Omental fat pad (tissue), 4 donors: ENCODE measurements around the gene TMEM181. TPM values are rescaled to one million over a fixed set of nuclear protein-coding genes. Genes with fewer than 3 reads are reported as not detected.
"Not testable (repeated sequence)": the region's sequence is repeated elsewhere in the genome, so short reads cannot be mapped to it uniquely, and the experiment has no call there.

Experiments
- ATAC-seq: fragments of 150-250 bp; one replicate; pipeline ENCODE4 v1.9.1; 2016; ENCODE audit warnings: mild to moderate bottlenecking, moderate library complexity; ENCODE audit not compliant: low FRiP score
- DNase-seq: peaks from one replicate; pipeline ENCODE4 v3.0.0-alpha.2; 2019; ENCODE audit warnings: low spot score
- CTCF ChIP-seq, 3 donors: fragments of 450-650 bp; IDR thresholded peaks; one replicate each; pipeline ENCODE4 v1.5.1; 2016 to 2017; ENCODE audit warnings: antibody characterized with exemption in 3 of 3, mild to moderate bottlenecking in 3 of 3, moderate library complexity in 2 of 3
- total RNA-seq, 4 donors: library from RNA; depleted of rRNA; stranded (reverse); fragments of >200 nt; gene quantifications; one replicate each; pipeline ENCODE4 v1.1.0, GENCODE V29; 2016

Gene TMEM181
- total RNA-seq, 4 donors from 2014 or later = 16.1 to 27.6 (median 20.6) TPM

GRCh38 chr6:158605266-158605878, 45.5 kb downstream of the TMEM181 start:
- ATAC-seq (peak; percentile 67), DNase-seq (peak; percentile 46)
- no peak for TF ChIP-seq CTCF (IDR thresholded peaks at IDR 0.05)

- not testable (repeated sequence) for ATAC-seq, DNase-seq
Measured at GRCh38 chr6:158606011-158606410, 46.1 kb downstream of the TMEM181 start.

GRCh38 chr6:158606935-158607334, 47.0 kb downstream of the TMEM181 start:
- DNase-seq = no peak

GRCh38 chr6:158607411-158608170, 47.7 kb downstream of the TMEM181 start:
- no peak for ATAC-seq
- TF ChIP-seq CTCF (IDR thresholded peaks at IDR 0.05) = no peak
- DNase-seq = no peak

More at GRCh38 chr6:158606935-158607334, 47.0 kb downstream of the TMEM181 start:
- ATAC-seq = no peak
- TF ChIP-seq CTCF (IDR thresholded peaks at IDR 0.05) = no peak

- no peak for ATAC-seq
- no peak for DNase-seq
Measured at GRCh38 chr6:158608221-158608620, 48.3 kb downstream of the TMEM181 start.

GRCh38 chr6:158609455-158610155, 49.7 kb downstream of the TMEM181 start:
- TF ChIP-seq CTCF (IDR thresholded peaks at IDR 0.05) = no peak
- no peak for DNase-seq
- no peak for ATAC-seq

More at GRCh38 chr6:158608221-158608620, 48.3 kb downstream of the TMEM181 start:
- no peak for TF ChIP-seq CTCF (IDR thresholded peaks at IDR 0.05)

- ATAC-seq = no peak
- TF ChIP-seq CTCF (IDR thresholded peaks at IDR 0.05) = no peak
- DNase-seq = no peak
Measured at GRCh38 chr6:158610319-158610968, 50.6 kb downstream of the TMEM181 start.
